GM12864 (cell line): ENCODE data around the gene CCS.

Experiments
- DNase-seq: peaks from one replicate; pipeline ENCODE4 v3.0.0-alpha.2; 2011; ENCODE audit warnings: low read depth
- H3K4me3 ChIP-seq: 2 replicates; pipeline ENCODE4 v1.5.1; 2011; ENCODE audit warnings: mild to moderate bottlenecking, low read depth, low read length, control low read depth
- TF ChIP-seq, protein P1 (sequence below): IDR thresholded peaks from 2 replicates; pipeline ENCODE4 v1.5.1; 2011; ENCODE audit warnings: low read depth, mild to moderate bottlenecking, moderate library complexity, low read length, control low read depth, inconsistent platforms; ENCODE audit errors: missing control alignments

Gene CCS

DNA sequence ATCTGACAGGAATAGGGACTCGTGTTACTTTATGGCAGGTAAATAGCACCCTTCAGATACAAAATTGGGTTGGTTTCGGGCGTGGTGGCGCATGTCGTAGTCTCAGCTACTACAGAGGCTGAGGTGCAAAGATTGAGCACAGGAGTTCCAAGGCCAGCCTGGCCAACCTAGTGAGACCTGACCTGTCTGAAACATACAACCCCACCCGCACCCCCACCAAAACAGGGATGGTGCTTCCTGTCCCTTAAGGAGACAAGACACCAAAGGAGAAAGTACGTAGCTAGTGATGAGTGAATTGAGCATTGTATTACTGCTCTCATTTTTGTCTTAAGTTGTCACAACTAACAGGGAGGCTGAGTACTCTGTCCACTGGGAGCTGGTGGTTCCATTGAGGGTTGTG is 59.7 kb downstream of the CCS start:
- no peak overlapping the region for H3K4me3 ChIP-seq
- TF ChIP-seq, protein P1, sequence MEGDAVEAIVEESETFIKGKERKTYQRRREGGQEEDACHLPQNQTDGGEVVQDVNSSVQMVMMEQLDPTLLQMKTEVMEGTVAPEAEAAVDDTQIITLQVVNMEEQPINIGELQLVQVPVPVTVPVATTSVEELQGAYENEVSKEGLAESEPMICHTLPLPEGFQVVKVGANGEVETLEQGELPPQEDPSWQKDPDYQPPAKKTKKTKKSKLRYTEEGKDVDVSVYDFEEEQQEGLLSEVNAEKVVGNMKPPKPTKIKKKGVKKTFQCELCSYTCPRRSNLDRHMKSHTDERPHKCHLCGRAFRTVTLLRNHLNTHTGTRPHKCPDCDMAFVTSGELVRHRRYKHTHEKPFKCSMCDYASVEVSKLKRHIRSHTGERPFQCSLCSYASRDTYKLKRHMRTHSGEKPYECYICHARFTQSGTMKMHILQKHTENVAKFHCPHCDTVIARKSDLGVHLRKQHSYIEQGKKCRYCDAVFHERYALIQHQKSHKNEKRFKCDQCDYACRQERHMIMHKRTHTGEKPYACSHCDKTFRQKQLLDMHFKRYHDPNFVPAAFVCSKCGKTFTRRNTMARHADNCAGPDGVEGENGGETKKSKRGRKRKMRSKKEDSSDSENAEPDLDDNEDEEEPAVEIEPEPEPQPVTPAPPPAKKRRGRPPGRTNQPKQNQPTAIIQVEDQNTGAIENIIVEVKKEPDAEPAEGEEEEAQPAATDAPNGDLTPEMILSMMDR: no peak
- no peak for DNase-seq

DNA sequence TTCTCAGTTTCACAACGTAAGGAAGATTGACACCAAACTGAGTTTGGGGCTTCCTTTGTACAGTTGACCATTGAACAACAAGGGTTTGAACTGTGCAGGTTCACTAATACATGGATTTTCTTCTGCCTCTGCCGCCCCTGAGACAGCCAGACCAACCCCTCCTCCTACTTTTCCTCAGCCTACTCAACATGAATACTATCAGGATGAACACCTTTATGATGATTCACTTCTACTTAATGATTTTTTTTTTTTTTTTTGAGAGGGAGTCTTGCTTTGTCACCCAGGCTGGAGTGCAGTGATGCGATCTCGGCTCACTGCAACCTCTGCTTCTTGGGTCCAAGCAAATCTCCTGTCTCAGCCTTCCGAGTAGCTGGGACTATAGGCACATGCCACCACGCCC is 60.1 kb downstream of the CCS start:
- H3K4me3 ChIP-seq: no peak overlapping the region
- no peak for DNase-seq
- TF ChIP-seq, protein P1: no peak
